H9 (cell line): Measurements from ENCODE around the gene EIF4E2. TPM values are rescaled to one million over a fixed set of nuclear protein-coding genes. Genes with fewer than 3 reads are reported as not detected.

Experiments used
- DNase-seq: peaks from one replicate; pipeline ENCODE4 v3.0.0-alpha.2; 2017
- H2AFZ ChIP-seq: one replicate; pipeline ENCODE4 v1.6.1; 2013; ENCODE audit warnings: mild to moderate bottlenecking, low read length, control low read depth, moderate library complexity
- H2AK5ac ChIP-seq: 2 replicates; pipeline ENCODE4 v1.6.1; 2013; ENCODE audit warnings: low read length, control low read depth, mixed read lengths; ENCODE audit not compliant: insufficient read length
- H2BK120ac ChIP-seq: one replicate; pipeline ENCODE4 v1.6.1; 2013; ENCODE audit warnings: low read depth, mild to moderate bottlenecking, low read length, control low read depth, inconsistent platforms; ENCODE audit not compliant: poor library complexity, severe bottlenecking
- H2BK12ac ChIP-seq: 2 replicates; pipeline ENCODE4 v1.6.1; 2013; ENCODE audit warnings: low read length, control low read depth, mixed read lengths, low read depth; ENCODE audit not compliant: insufficient read length
- H2BK15ac ChIP-seq: 2 replicates; pipeline ENCODE4 v1.6.1; 2013; ENCODE audit warnings: low read depth, low read length, control low read depth
- H2BK20ac ChIP-seq: one replicate; pipeline ENCODE4 v1.6.1; 2013; ENCODE audit warnings: low read depth, mild to moderate bottlenecking, low read length, control low read depth, inconsistent platforms; ENCODE audit not compliant: poor library complexity, severe bottlenecking
- H2BK5ac ChIP-seq: 2 replicates; pipeline ENCODE4 v1.6.1; 2013; ENCODE audit warnings: low read length, control low read depth, mixed read lengths; ENCODE audit not compliant: insufficient read length
- H3K14ac ChIP-seq: 2 replicates; pipeline ENCODE4 v1.6.1; 2013; ENCODE audit warnings: low read length, control low read depth; ENCODE audit not compliant: insufficient read depth
- H3K18ac ChIP-seq: 2 replicates; pipeline ENCODE4 v1.6.1; 2013; ENCODE audit warnings: low read depth, mild to moderate bottlenecking, mixed read lengths, low read length, control low read depth; ENCODE audit not compliant: insufficient read length
- H3K23ac ChIP-seq: 2 replicates; pipeline ENCODE4 v1.6.1; 2013; ENCODE audit warnings: low read length, control low read depth, mixed read lengths, low read depth; ENCODE audit not compliant: insufficient read length
- H3K23me2 ChIP-seq: 2 replicates; pipeline ENCODE4 v1.6.1; 2013; ENCODE audit warnings: low read depth, mild to moderate bottlenecking, mixed read lengths, low read length, control low read depth; ENCODE audit not compliant: insufficient read length, poor library complexity, severe bottlenecking
- H3K27ac ChIP-seq: 2 replicates; pipeline ENCODE4 v1.5.1; 2013; ENCODE audit warnings: low read length, control low read depth, mixed read lengths, low read depth; ENCODE audit not compliant: insufficient read length
- H3K27me3 ChIP-seq: 2 replicates; pipeline ENCODE4 v1.6.1; 2013; ENCODE audit warnings: low read length, control low read depth, inconsistent platforms; ENCODE audit not compliant: insufficient read depth
- H3K4ac ChIP-seq: 2 replicates; pipeline ENCODE4 v1.6.1; 2013; ENCODE audit warnings: low read depth, mild to moderate bottlenecking, control low read depth, inconsistent platforms, low read length, moderate library complexity
- H3K4me1 ChIP-seq: 2 replicates; pipeline ENCODE4 v1.6.1; 2013; ENCODE audit warnings: low read length, control low read depth, inconsistent platforms; ENCODE audit not compliant: insufficient read depth
- H3K4me2 ChIP-seq: 2 replicates; pipeline ENCODE4 v1.6.1; 2013; ENCODE audit warnings: low read length, control low read depth, mixed read lengths; ENCODE audit not compliant: insufficient read length, insufficient read depth
- H3K56ac ChIP-seq: 2 replicates; pipeline ENCODE4 v1.6.1; 2013; ENCODE audit warnings: low read depth, mild to moderate bottlenecking, mixed read lengths, low read length, control low read depth; ENCODE audit not compliant: insufficient read length
- H3K79me1 ChIP-seq: 2 replicates; pipeline ENCODE4 v1.6.1; 2013; ENCODE audit warnings: low read depth, mild to moderate bottlenecking, moderate library complexity, low read length, control low read depth, inconsistent platforms; ENCODE audit not compliant: insufficient read depth, poor library complexity, severe bottlenecking
- H3K79me2 ChIP-seq: 2 replicates; pipeline ENCODE4 v1.6.1; 2013; ENCODE audit warnings: low read length, control low read depth, inconsistent platforms; ENCODE audit not compliant: insufficient read depth
- H3K9ac ChIP-seq: 2 replicates; pipeline ENCODE4 v1.6.1; 2013; ENCODE audit warnings: low read length, control low read depth, mixed read lengths; ENCODE audit not compliant: insufficient read length; ENCODE audit errors: extremely low read depth
- H3K9me3 ChIP-seq: one replicate; pipeline ENCODE4 v1.6.1; 2013; ENCODE audit warnings: low read depth, low read length, inconsistent platforms; ENCODE audit not compliant: control insufficient read depth
- H3T11ph ChIP-seq: one replicate; pipeline ENCODE4 v1.6.1; 2013; ENCODE audit warnings: mild to moderate bottlenecking, low read length, control low read depth, inconsistent platforms
- H4K20me1 ChIP-seq: one replicate; pipeline ENCODE4 v1.6.1; 2013; ENCODE audit not compliant: control insufficient read depth, insufficient read length, insufficient read depth
- H4K5ac ChIP-seq: 2 replicates; pipeline ENCODE4 v1.6.1; 2013; ENCODE audit warnings: low read depth, mild to moderate bottlenecking, mixed read lengths, low read length, control low read depth; ENCODE audit not compliant: insufficient read length
- H4K8ac ChIP-seq: replicated peaks from 2 replicates; pipeline ENCODE4 v1.6.1; 2013; ENCODE audit warnings: low read length, control low read depth, mixed read lengths, low read depth; ENCODE audit not compliant: insufficient read length
- H4K91ac ChIP-seq: 2 replicates; pipeline ENCODE4 v1.6.1; 2013; ENCODE audit warnings: low read depth, mild to moderate bottlenecking, moderate library complexity, mixed read lengths, low read length, control low read depth; ENCODE audit not compliant: insufficient read length
- H3K27ac Mint-ChIP-seq, 3 experiments: 2 replicates in 2 of 3; 3 replicates in 1 of 3; pipeline ENCODE4 v1.8.0; 2020 to 2021; ENCODE audit warnings: mixed read lengths in 3 of 3, mild to moderate bottlenecking in 1 of 3, moderate library complexity in 1 of 3
- H3K27me3 Mint-ChIP-seq: 2 replicates; pipeline ENCODE4 v1.8.0; 2021; ENCODE audit warnings: low read depth, mild to moderate bottlenecking, moderate library complexity, mixed read lengths
- H3K36me3 Mint-ChIP-seq, 3 experiments: 2 replicates in 2 of 3; 3 replicates in 1 of 3; pipeline ENCODE4 v1.8.0; 2020 to 2021; ENCODE audit warnings: low read depth in 3 of 3, mixed read lengths in 3 of 3; ENCODE audit not compliant: insufficient read depth in 1 of 3
- H3K4me1 Mint-ChIP-seq, 2 experiments: 2 replicates each; pipeline ENCODE4 v1.8.0; 2020; ENCODE audit warnings: mixed read lengths in 2 of 2
- H3K4me3 Mint-ChIP-seq, 2 experiments: 2 replicates in 1 of 2; 3 replicates in 1 of 2; pipeline ENCODE4 v1.8.0; 2020 to 2021; ENCODE audit warnings: mild to moderate bottlenecking in 2 of 2, mixed read lengths in 2 of 2, moderate library complexity in 1 of 2
- H3K9me3 Mint-ChIP-seq, 2 experiments: 2 replicates in 1 of 2; 3 replicates in 1 of 2; pipeline ENCODE4 v1.8.0; 2020; ENCODE audit warnings: mild to moderate bottlenecking in 2 of 2, mixed read lengths in 2 of 2, moderate library complexity in 1 of 2
- CTCF ChIP-seq: fragments of 200-600 bp; sonication (generic); conservative IDR thresholded peaks from 3 replicates; pipeline ENCODE4 v1.8.0; 2021; ENCODE audit warnings: antibody characterized with exemption, mild to moderate bottlenecking
- WGBS: extraction: QIAGEN DNeasy Blood & Tissue Kit; methylation state at CpG from one replicate; pipeline ENCODE4 v1.1.7; 2013; ENCODE audit warnings: missing lambda C conversion rate, low lambda C conversion rate, mixed read lengths; ENCODE audit not compliant: insufficient read length; ENCODE audit errors: extremely low coverage; 5-methylcytosine and 5-hydroxymethylcytosine counted together
- total RNA-seq: library from RNA; stranded (reverse); gene quantifications from 2 replicates; pipeline ENCODE4 v1.2.1, GENCODE V29; 2021

Gene EIF4E2
- total RNA-seq, 1 experiment from 2014 or later, result 109 TPM

- Histone ChIP-seq H2AFZ (no peak overlapping the region), H3K9me3 (no peaks in the 10 kb centered on the region), H2BK15ac (no peak overlapping the region), H3K4me2 (no peak overlapping the region), H3K14ac (no peak overlapping the region; the same call in 1 of the 2 replicates), H2BK120ac (no peak overlapping the region), H3K27ac (no peak overlapping the region), H2AK5ac (no peak overlapping the region), H3K4ac (no peak overlapping the region), H3K27me3 (no peaks in the 10 kb centered on the region), H2BK5ac (no peak overlapping the region), H3K79me1 (no peaks in the 10 kb centered on the region), H4K8ac (no peak overlapping the region), H4K20me1 (no peaks in the 10 kb centered on the region), H3K9ac (no peak overlapping the region), H2BK12ac (no peak overlapping the region), H3K18ac (no peak overlapping the region), H3T11ph (no peak overlapping the region), H3K79me2 (no peaks in the 10 kb centered on the region), H2BK20ac (no peak overlapping the region), H4K91ac (no peak overlapping the region), H3K23ac (no peak overlapping the region), H3K56ac (no peak overlapping the region), H4K5ac (no peak overlapping the region), H3K4me1 (no peaks in the 10 kb centered on the region), H3K23me2 (no peaks in the 10 kb centered on the region)
- no peak for DNase-seq
- no CpG with 5 or more reads among the region's 17 CpGs for WGBS
- H3K4me1 Mint-ChIP-seq, result peaks cover 13 to 25% of the 10 kb centered on the region in 2 experiments
- no peaks in the 10 kb centered on the region for H3K9me3 Mint-ChIP-seq
- no peak overlapping the region; a peak in 1 of 5 replicates for H3K4me3 Mint-ChIP-seq
- peaks cover 48% of the 10 kb centered on the region for H3K27me3 Mint-ChIP-seq
- no peak for TF ChIP-seq CTCF
- no peaks in the 10 kb centered on the region for H3K36me3 Mint-ChIP-seq
- H3K27ac Mint-ChIP-seq, result peak overlapping the region in 1 of 3 experiments; percentile 84; a peak in 1 of 7 replicates
These were observed 20.5 kb upstream of the EIF4E2 start for GRCh38 chr2:232529806-232530547.
